Upper lobe of right lung (tissue), 1 donor: ENCODE data around the gene SHB. TPM values are rescaled to one million over a fixed set of nuclear protein-coding genes. Genes with fewer than 3 reads are reported as not detected.

Experiments
- ATAC-seq: fragments of 200-7000 bp; cut with Tn5 transposase; one replicate; pipeline ENCODE4 v1.9.1; 2020; ENCODE audit warnings: mild to moderate bottlenecking, moderate library complexity
- DNase-seq: peaks from one replicate; pipeline ENCODE4 v3.0.0-alpha.2; 2020
- H3K27ac ChIP-seq: fragments of 200-600 bp; one replicate; pipeline ENCODE4 v1.8.0; 2022
- H3K27me3 ChIP-seq: fragments of 200-600 bp; one replicate; pipeline ENCODE4 v1.8.0; 2022; ENCODE audit warnings: mild to moderate bottlenecking
- H3K36me3 ChIP-seq: fragments of 200-600 bp; one replicate; pipeline ENCODE4 v1.8.0; 2022
- H3K4me1 ChIP-seq: fragments of 200-600 bp; one replicate; pipeline ENCODE4 v1.8.0; 2022
- H3K4me3 ChIP-seq: fragments of 200-600 bp; one replicate; pipeline ENCODE4 v1.8.0; 2022; ENCODE audit warnings: mild to moderate bottlenecking
- H3K9me3 ChIP-seq: fragments of 200-600 bp; one replicate; pipeline ENCODE4 v1.8.0; 2022
- intact Hi-C: fragments of 100-400 bp; cut with DNase I; formaldehyde crosslinking; loops from one replicate; pipeline ENCODE4 v1.11.0; 2022
- total RNA-seq: library from RNA; stranded (reverse); fragmentation: NEBNext Ultra II Directional; extraction: Animal tissue kit (Norgen Biotek cat#: 25700); gene quantifications from one replicate; pipeline ENCODE4 v1.2.1, GENCODE V29; 2021
- TF ChIP-seq, protein P1 (sequence below): fragments of 200-600 bp; IDR thresholded peaks from one replicate; pipeline ENCODE4 v1.8.0; 2022; ENCODE audit warnings: antibody characterized with exemption
- donor health status: DM: no; HTN: yes; CAD: no; lungs with severe emphysema.

Gene SHB
- total RNA-seq, 1 donor from 2014 or later, result 33.4 TPM

DNA sequence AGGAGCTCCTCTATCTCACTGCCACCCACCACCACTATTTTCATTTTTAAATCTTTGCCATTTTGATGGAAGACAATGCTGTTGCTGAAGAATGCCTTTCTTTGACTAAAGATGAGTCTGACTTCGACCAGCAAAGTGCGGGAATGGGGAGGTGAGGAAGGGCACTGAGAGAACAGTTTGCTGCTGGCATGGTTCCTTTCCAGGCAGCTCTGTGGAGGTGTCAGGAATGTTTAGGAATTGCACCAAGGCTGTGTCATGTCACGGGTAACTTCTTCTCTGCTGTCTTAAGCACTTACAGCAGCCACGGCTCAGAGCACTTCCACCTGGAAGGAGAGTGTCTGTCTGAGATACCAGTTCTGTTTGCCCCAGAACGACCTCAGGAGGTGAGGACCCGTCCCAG, 41.4 kb upstream of the SHB start:
- no peaks in the 10 kb centered on the region for H3K9me3 ChIP-seq

DNA sequence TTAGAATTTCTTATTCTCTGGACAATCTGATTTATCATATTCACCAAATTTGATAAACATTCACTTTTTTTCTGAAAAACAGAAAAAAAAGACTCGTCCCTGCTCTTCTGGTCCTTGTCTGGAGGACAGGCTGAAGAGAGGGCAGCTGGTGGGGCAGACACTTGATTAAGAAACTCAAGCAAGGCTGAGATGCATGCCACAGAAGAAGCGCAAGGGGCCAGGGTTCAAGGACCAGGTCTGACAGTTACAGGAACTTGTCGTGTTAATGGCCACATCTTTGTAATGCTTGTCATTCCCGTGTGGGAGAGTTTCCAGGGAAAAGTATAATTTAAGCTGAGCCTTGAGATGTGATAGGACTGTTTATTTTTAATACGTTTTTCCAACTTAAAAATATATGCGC, 40.6 kb upstream of the SHB start:
- Histone ChIP-seq H3K36me3 (no peaks in the 10 kb centered on the region), H3K4me3 (no peak overlapping the region), H3K9me3 (no peaks in the 10 kb centered on the region), H3K4me1 (no peaks in the 10 kb centered on the region), H3K27me3 (no peaks in the 10 kb centered on the region), H3K27ac (no peak overlapping the region)
- intact Hi-C loops, result no loop called here
- ATAC-seq (no peak), DNase-seq (no peak)
- TF ChIP-seq, protein P1, sequence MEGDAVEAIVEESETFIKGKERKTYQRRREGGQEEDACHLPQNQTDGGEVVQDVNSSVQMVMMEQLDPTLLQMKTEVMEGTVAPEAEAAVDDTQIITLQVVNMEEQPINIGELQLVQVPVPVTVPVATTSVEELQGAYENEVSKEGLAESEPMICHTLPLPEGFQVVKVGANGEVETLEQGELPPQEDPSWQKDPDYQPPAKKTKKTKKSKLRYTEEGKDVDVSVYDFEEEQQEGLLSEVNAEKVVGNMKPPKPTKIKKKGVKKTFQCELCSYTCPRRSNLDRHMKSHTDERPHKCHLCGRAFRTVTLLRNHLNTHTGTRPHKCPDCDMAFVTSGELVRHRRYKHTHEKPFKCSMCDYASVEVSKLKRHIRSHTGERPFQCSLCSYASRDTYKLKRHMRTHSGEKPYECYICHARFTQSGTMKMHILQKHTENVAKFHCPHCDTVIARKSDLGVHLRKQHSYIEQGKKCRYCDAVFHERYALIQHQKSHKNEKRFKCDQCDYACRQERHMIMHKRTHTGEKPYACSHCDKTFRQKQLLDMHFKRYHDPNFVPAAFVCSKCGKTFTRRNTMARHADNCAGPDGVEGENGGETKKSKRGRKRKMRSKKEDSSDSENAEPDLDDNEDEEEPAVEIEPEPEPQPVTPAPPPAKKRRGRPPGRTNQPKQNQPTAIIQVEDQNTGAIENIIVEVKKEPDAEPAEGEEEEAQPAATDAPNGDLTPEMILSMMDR, result no peak

More for the DNA sequence above, 41.4 kb upstream of the SHB start:
- Histone ChIP-seq H3K4me3 (no peak overlapping the region), H3K27me3 (no peaks in the 10 kb centered on the region), H3K27ac (no peak overlapping the region), H3K36me3 (no peaks in the 10 kb centered on the region), H3K4me1 (no peaks in the 10 kb centered on the region)
- ATAC-seq, result no peak
- TF ChIP-seq, protein P1, result no peak
- DNase-seq, result no peak
- intact Hi-C loops, result no loop called here

DNA sequence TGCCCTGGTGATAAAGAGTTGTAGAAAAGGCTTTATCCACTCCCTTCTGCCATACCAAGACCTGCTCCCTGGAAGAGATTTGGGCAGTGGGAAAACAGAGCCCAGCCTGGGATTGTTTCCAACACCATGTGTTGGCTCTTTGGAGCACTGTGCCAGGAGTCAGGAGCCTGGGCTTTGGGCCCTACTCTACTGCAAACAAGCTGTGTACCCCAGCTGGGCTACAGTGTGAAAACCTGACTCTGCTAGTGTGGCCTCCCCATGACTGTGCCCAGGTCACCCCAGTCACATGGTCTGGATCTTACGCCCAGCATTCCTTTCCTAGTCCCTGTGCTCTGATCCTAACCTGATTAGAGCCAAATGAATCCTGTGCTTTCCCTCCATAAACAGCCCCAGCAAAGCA, 39.3 kb upstream of the SHB start:
- H3K27ac ChIP-seq, result no peak overlapping the region

DNA sequence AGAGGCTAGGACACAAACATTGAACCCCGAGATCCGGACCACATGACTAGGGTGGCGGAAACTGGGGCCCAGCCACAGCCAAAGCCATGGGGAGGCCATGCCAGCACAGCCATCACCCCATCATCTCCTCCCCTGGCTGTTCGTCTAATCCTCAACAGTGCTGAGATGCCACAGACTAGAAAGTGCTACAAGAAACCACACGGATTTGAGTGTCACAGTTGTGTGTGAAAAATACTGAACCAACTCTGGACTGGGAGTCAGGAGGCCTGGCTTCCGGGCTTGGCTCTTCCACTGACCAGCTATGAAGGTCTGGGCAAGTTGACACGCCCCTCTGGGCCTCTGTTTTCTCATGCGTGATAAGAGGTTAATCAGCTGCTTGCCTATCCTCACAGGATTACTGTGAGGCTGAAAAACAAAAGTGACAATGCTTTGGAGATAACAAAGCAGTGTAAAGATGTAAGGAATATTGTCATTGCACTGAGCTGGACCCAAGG, 38.8 kb upstream of the SHB start:
- Histone ChIP-seq H3K36me3 (no peaks in the 10 kb centered on the region), H3K4me3 (no peak overlapping the region), H3K4me1 (no peaks in the 10 kb centered on the region), H3K9me3 (no peaks in the 10 kb centered on the region), H3K27me3 (no peaks in the 10 kb centered on the region), H3K27ac (no peak overlapping the region)
- DNase-seq, result no peak
- TF ChIP-seq, protein P1, result no peak
- intact Hi-C loops, result no loop called here
- ATAC-seq, result no peak

More for the DNA sequence above, 39.3 kb upstream of the SHB start:
- TF ChIP-seq, protein P1, result no peak
- no peak for ATAC-seq
- H3K4me1 ChIP-seq, result no peaks in the 10 kb centered on the region
- no peaks in the 10 kb centered on the region for H3K27me3 ChIP-seq
- H3K9me3 ChIP-seq, result no peaks in the 10 kb centered on the region
- no peak for DNase-seq
- intact Hi-C loops, result no loop called here
- H3K4me3 ChIP-seq, result no peak overlapping the region
- H3K36me3 ChIP-seq, result no peaks in the 10 kb centered on the region

DNA sequence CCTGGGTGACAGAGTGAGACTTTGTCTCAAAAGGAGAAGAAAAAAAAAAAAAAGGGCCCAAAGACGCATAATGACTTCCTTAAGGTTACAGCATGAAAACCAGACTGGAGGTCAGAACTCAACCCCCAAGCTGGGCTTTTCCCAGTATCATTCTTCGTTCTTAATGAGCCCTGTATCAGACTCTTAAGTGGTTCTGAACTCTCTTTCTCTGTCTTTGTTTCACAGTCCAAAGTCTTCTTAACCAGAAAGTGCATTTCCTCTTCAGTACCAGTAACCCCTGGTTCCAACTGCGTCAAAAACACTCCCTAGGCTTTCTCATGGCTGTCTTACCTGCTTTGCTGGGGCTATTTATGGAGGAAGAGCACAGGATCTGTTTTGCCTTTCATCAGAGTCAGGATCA, 38.4 kb upstream of the SHB start:
- Histone ChIP-seq H3K4me1 (no peaks in the 10 kb centered on the region), H3K36me3 (no peaks in the 10 kb centered on the region), H3K4me3 (no peak overlapping the region), H3K27me3 (no peaks in the 10 kb centered on the region), H3K9me3 (no peaks in the 10 kb centered on the region), H3K27ac (no peak overlapping the region)
- TF ChIP-seq, protein P1, result no peak
- DNase-seq (no peak), ATAC-seq (no peak)
- intact Hi-C loops, result no loop called here

DNA sequence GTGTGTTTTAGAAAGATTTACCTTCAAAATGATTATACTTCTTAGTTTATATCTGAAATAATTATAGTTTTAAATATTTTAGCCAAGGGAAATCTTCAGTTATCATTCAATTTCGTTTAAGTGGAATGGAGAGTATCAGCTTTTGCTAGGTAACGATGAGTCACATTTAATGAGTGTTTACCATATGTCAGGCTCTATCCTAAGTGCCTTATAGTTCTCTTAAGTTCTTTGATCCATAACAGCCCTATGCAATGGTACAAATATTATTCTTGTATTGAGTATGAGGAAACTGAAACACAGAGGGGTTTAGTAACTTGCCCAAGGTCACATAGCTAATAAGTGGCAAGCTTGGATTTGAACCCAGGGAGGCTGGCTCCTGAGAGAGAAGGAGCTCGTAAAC, 37.5 kb upstream of the SHB start:
- Histone ChIP-seq H3K4me3 (no peak overlapping the region), H3K4me1 (no peaks in the 10 kb centered on the region), H3K36me3 (no peaks in the 10 kb centered on the region), H3K27ac (no peak overlapping the region), H3K27me3 (no peaks in the 10 kb centered on the region), H3K9me3 (no peaks in the 10 kb centered on the region)
- intact Hi-C loops, result no loop called here
- TF ChIP-seq, protein P1, result no peak
- ATAC-seq (no peak), DNase-seq (no peak)
